GM19025 (cell line): ENCODE data around the gene SBNO2.

Experiments
- ATAC-seq: cut with Tn5 transposase; IDR thresholded peaks from one replicate; pipeline ENCODE4 v1.9.1; 2021; ENCODE audit warnings: mild to moderate bottlenecking, low read depth, moderate library complexity; ENCODE audit not compliant: unreplicated experiment

SBNO2 gene

DNA sequence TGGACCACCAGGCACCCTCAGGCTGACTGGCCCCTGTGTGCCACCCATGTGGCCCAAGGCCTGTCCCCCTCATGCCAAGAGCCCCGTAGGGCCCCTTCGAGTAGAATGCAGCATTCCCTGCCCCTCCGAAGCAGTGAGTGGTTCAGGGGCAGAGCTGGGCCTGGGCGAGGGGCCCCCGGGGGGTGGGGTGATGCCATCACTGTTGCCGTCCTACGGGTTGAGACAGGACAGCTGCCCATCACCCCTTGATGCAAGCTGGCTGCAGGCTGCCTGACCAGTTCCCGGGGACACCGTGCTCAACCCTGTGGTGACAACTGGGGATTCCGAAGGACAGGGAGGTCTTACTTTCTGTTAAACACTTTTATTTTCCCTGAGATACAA lies 4.7 kb downstream of the SBNO2 start:
- no peak for ATAC-seq

DNA sequence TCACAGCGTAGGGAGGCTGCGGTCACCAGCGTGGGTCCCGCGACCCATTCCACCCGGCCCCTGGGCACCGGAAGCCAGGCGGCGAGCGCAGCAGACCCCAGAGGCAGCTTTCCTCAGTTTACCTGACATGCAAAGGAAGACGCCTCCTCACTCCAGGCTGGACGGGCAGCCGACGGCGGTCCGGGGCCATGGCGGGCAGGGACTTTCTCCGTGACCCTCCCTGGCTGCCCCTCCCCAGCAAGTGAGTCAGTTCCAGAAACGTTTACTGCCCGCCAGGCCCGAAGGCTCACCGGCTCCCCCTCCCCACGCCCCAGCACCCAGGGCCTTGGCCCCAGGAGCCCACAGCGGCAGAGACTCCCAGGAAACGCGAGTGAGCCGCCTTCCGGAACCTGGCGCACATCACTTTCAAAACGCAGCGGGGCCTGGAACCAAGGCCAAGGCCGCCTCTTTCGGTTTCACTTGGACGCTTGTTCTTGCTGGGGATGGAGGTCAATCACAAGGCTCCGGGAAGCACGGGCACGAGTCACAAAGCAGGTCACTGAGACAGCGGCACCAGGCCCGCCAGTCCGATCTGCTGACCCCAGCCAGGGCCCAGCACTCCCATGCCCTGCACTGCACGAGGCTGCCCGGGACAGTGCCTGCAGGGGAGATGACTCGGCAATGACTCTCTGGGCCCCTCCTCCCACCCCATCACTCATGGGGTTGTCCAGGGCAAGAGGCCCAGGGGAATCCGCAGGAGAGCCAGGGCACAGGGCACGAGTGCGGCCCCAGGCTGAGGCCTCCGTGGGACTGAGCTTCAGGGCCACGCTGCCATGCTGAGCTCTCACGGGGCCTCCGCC lies 5.3 kb downstream of the SBNO2 start:
- ATAC-seq = no peak

DNA sequence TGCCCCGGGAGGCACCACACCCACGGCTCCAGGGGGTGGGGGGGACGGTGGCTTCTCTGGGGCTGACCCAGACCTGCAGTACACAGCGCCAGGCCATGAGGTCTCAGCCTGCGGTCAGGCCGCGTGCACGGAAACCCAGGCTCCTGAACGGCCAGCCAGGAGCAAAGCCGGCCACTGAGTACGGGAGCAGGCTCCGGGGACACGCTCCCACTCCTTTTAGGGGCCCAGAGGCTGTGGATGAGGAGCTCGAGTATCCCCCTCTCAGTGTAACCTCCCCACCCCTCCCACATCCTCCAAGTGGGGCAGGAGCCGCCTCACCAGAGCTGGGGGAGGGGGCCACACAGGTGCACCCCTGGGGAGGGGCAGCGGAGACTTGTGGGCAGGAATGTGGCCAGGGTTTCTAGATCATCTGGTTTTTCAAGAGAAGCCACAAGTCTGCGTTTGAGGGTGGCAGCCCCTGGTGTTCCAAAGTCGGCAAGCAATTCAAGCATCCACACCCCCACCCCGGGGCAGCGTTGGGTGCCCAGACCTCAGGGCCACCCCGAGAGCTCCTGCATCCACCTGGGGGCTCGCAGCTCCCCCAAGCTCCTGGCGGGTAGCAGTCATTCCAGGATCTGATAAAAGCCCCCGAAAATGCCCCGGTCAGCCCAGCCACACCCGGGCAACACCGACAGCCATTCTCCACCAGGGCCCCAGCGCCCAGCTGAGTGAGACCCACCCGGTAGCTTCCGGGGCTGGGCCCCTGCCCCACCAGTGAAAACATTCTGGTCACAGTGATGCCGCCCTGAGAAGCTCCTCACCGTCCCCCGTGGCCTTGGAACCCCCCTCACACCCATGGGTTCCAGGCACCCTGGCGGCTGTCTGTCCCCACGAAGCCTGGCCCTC lies 6.1 kb downstream of the SBNO2 start:
- ATAC-seq = no peak

DNA sequence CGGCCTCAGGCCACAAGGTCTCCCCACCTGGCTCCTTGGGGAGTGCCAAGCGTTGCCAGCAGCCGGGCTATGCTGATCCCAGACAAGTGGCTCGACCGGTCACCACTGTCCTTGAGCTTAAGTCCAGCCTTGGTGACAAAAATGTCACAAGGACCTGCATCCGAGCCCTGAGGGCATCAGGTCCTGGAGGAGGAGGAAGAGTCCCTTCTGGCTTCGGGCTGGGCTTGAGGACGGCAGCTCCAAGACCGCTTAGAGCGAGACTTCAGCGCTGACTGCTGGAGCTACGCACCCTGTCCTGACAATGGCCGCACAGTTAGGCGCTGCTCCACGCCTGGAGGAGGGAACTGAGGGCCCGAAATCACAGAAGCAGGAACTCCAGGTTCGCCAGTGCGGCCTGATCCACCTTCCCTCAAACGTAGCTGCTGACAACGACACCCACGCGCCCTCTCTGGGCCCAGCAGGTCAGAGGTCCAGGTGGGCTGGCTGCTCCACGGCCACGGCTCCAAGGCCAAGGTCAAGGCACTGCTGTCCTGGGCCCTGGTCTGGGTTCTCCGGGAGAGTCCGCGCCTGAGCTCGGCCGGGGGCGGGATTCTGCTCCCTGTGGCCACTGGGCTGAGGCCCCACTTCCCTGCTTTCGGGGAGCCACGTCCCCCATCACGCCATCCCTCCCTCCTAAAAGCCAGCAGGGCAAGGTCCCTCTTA lies 7.0 kb downstream of the SBNO2 start:
- no peak for ATAC-seq

DNA sequence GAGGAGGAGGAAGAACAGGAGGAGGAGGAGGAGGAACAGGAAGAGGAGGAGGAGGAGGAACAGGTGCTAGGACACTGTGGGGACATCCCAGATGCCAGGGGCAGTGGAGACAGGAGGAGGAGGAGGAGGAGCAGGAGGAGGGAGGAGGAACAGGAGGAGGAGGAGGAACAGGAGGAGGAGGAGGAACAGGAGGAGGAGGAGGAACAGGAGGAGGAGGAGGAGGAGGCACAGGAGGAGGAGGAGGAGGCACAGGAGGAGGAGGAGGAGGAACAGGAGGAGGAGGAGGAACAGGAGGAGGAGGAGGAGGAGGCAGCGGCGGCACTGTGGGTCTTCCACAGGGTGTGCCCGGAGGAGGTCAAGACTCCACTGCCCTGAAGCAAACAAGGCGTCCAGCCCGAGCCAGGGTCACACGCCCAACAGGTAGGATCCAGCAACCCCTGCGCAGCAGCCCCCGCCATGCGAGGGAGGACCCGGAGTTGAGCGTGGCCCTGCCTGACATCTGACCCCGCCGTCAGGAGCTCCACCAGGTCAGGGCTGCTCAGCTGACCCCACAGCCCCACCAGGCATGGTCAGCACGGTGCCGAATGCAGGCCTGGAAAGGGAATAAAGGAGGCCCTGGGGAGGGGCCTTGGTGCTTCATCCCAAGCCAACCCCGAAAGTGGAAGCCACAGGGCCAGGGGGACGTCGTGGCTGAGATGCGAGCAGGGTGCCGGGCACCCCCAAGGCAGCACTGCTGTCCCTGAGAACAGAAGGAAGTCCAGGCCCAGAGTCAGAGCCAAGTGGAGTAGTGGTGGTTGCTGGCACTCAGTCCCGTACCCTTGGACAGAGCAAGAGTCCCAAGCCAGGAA lies 9.2 kb downstream of the SBNO2 start:
- no peak for ATAC-seq

DNA sequence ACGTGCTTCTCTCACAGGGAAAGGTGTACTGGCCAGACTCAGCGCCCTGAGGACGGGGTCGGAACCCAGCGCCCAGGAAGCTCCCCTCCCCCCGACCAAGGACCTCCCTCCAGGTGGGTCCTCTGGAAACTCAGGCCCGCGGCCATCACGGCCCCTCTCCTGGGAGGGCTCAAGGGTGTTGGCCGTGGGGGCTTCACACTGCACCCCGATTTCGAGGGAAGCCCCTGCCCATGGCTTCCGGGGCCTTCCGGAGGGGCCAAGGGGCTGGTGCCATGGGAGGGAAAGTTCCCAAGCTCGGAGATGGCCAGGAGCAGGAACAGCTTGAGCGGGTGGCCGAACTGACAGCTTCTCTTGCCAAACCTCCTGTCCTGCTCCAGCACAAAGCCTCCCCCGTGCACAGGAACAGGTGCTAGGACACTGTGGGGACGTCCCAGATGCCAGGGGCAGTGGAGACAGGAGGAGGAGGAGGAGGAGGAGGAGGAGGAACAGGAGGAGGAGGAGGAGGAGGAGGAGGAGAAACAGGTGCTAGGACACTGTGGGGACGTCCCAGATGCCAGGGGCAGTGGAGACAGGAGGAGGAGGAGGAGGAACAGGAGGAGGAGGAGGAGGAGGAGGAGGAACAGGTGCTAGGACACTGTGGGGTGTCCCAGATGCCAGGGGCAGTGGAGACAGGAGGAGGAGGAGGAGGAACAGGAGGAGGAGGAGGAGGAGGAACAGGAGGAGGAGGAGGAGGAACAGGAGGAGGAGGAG lies 10.0 kb downstream of the SBNO2 start:
- no peak for ATAC-seq

DNA sequence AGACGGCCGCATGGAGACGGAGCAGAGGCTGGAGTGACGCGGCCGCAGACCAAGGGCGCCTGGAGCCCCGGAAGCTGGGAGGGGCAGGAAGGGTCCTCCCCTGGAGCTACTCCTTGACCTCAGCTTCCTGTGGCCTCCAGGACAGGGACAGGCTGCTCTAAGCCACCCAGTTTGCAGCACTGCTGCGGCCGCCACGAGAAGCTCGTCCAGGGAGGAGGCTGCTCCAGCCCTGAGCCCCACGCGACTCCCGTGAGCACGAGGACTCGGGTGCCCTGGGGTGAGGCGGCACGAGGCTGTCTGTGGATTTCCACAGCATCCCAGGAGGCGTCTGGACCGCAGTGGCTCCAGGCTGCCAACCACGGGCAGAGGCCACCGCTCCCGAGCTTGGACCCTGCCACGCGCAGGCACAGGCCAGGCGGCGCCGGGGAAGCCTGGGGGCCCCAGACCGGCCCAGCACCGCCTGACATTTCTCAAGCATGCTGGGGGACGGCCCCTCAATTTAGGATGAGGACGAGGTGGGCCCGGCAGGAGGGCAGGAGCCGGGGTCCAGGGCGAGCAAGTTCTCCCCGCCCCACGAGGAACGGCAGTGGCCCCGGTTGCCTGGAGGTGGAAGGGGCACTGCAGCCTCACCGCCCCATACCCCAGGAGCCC lies 10.7 kb downstream of the SBNO2 start:
- no peak for ATAC-seq

DNA sequence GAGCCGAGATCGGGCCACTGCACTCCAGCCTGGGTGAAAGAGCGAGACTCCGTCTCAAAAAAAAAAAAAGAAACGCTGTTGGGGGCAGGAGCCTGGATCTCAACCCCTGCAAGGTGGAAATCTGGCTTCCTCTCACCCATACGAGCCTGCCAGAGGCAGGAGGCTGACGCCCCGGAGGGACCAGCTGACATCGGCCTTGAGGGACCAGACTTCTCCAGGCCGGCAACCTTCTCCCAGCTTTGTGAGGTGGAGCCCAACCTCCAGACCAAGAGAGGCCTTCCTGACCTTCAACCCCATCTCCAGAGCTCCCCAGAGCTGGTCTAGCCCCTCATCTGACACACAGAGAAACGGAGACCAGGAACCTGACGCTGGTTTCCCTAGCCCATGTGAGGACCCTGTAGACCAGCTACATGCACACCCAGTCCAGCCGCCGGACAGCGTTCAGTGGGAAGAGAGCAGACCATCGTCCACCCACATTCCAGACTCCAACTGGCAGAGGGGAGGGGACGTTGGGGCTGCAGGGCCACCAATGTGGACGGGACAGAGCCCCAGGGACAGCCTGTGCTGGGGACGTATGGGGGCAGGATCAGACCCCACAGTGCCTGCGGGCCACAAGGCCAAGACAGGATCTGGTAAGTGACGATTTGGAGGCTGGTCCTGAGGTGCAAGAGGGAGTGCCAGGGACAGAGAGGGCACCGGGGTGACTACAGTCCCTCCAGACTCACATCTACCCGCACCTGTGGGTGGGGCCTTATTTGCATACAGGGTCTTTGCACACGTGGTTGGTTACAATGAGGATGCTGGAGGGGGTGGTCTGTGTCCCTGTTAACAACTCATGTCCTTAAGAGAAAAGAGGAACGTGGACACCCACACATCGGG lies 11.4 kb downstream of the SBNO2 start:
- no peak for ATAC-seq

DNA sequence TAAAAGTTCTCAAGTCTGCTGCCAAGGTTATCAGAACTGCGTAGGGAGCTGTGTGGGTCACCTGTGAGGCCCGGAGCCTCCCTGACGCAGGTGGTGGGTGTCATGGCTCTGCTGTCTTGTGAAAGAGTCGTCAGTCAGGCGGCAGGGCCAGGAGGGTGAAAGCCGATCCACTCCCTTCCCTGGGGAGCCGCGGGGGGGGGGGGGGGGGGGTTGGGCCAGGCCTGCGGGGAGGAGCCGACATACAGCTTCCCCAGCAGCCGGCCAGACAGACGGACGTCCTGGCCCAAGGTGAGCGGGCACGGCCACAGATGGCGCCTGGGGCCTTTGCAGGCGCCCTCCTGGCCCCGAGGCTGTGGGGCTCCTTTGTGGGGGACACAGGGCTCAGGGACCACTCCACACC lies 12.4 kb downstream of the SBNO2 start:
- ATAC-seq = no peak

DNA sequence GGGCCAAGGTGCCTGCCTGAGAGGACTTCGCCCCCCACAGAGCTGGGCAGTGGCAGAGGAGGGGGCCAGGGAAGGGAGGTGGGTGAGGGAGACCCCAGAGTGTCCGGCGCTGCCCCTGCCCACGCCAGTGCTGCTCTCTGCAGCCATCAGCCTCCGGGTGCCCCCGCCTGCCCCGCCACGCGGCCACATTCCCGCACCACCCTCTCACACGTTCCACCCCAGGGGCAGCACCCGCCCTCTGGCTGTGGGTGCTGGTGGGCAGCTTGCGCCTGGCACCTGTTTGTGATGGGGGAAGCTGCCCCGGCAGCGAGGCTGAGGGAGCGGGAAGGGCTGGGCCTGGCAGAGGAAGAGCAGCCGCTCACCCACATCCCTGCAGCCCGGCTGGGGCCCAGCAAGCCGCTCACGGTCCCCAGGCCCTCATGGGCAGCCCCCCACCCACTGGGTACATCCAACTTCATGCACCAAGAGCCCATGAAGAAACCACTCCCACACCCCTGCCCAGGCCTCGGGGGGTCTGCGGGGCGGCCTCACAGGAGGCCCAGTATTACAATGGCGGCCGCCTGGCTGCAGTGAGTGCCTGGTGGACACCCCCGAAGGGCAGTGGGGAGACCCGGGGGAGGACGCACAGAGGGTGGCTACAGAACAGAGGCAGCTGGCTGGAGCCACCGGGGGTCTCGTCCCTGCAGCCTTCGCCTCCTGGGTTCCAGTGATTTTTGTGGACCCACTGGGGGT lies 14.0 kb downstream of the SBNO2 start:
- ATAC-seq = no peak

DNA sequence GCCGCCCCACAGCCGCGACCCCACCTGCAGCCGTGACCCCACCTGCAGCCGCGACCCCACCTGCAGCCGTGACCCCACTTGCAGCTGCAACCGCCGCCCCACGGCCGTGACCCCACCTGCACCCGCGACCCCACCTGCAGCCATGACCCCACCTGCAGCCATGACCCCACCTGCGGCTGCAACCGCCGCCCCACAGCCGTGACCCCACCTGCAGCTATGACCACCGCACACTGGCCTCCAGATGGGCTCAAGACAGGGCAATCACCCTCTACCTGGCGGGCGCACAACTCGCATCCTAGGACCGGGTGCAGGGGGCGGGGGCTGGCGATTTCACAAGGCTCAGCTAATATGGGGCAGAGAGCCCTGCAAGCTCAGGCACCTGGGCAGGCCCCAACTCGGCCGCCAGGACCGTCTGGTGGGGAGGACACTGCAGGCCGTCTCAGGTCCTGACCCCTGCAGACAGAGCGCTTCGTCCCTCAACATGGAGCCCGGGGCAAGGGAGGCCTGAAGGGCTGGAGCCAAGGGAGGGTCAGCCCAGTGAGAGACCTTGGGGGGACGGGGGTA lies 15.1 kb downstream of the SBNO2 start:
- ATAC-seq = no peak

DNA sequence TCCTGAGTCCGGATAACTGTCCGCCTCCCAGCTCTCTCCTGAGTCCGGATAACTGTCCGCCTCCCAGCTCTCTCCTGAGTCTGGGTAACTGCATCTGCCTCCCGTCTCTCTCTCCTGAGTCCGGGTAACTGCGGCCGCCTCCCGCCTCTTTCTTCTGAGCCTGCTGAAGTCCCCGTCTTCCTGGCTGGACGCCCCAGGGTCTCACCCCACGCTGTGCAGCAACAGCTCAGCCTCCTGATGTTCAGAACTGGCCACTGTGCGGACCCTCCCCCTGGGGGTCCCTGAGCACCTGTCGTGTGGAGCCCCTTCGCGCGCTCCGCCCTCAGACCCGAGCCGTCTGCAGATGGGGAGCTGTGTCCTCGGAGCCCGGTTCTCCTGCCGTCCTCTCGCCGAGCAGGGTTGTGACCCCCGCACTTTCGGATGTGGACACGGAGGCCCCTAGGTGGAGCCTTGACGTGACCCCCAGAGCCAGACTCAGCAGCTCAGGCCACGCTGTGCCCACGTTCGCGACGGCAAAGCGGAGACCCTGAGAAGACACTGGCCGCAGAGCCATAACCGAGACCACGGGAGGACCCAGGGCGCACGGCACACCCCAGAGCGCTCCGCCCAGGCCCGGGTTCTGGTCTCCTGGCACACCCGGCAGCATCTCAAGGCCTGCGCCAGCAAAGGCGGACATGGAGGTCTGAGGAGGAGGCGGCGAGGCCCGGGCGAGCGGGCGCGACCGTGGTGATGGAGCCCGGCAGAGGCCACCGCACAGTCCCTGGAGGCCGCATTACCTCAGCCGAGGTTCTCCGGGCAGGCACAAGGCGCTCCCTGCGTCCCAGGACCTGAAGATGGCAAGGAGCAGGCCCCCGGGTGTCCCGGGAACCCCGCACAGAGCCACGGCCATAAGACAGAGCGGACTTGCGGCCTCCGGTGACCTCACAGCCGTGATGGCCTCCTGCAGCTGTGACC lies 15.9 kb downstream of the SBNO2 start:
- no peak for ATAC-seq

DNA sequence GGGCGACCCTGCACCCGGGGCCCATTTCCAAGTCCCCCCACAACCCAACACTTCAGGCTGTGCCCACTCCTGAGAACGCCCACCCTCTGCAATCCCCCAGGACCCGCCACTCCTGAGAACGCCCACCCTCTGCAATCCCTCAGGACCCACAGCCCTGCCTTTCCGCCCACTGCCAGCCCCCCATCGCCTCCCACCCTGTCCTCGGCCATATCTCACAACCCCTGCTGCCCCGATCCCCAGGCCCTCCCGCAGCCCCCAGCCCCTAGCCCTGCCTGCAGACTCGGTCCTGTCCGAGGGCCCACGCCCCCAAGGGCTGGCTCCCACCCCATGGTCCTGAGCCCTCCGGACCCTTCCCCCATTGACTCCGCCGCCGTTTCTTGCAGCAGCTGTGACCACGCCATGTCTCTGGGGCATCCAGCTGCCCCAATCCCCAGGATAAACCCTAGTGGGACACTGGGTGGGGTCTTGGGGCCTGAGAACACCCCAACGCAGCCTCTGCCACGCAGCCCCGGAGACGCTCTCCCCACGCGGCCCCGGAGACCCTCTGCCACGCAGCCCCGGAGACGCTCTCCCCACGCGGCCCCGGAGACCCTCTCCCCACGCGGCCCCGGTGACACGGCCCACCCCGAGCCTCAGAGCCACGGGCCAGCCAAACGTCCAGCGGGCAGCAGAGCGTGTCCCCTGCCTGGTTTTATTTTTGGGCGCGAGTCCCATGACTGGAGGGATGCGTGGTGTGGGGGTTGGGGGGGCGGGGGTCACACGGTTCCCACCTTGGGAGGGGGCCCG lies 17.0 kb downstream of the SBNO2 start:
- no peak for ATAC-seq

DNA sequence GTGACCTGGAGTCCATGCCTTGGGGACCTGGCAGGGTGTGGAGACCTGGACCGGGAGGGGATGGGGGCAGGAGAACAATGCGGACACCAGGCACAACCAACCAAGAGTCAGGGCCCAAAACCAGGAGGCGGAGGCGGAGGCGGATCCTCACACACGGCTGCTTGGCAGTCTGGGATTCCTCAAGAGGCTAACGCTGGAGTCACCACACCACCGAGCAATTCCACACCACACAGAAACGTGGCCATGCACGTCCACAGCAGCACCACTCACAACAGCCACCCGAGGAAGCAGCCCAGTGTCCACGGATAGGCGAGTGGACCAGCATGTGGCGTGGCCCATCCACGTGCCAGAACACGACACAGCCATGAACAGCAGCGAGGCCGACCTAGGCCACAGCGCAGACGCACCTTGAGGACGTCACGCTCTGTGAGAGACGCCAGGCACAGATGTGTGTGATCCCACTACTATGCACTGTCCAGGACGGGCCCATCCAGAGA lies 17.7 kb downstream of the SBNO2 start:
- no peak for ATAC-seq
